SK-N-SH (cell line): ENCODE data around the gene HOXA4. TPM values are rescaled to one million over a fixed set of nuclear protein-coding genes. Genes with fewer than 3 reads are reported as not detected.

Source experiments
- CTCF ChIA-PET: fragments of 300-600, 350-600 bp; formaldehyde crosslinking; extraction: SDS; loops from one replicate; lab custom pipeline; 2021; lab: Yijun Ruan, JAX
- POLR2A ChIA-PET: fragments of 350-600 bp; sonication (Branson Sonifier 250); formaldehyde crosslinking; extraction: SDS; loops from one replicate; lab custom pipeline; 2020; ENCODE audit warnings: antibody characterized with exemption, inconsistent platforms; lab: Yijun Ruan, JAX
- DNase-seq: peaks from one replicate; pipeline ENCODE4 v3.0.0; 2012
- H2AFZ ChIP-seq: fragments of 200-600 bp; sonication (generic); 2 replicates; pipeline ENCODE4 v1.8.1; 2016; ENCODE audit warnings: antibody characterized with exemption, mild to moderate bottlenecking, low read depth
- H3F3A ChIP-seq: fragments of 200-600 bp; sonication (generic); replicated peaks from 2 replicates; pipeline ENCODE3; 2016; ENCODE audit warnings: antibody characterized with exemption, mild to moderate bottlenecking; ENCODE audit not compliant: insufficient read depth
- H3K27ac ChIP-seq, 2 experiments: fragments of 200-500 bp in 1 of 2; fragments of 200-600 bp in 1 of 2; sonication (Bioruptor generic) in 1 of 2; sonication (generic), shearing (Covaris generic) in 1 of 2; 2 replicates each; pipeline versions ENCODE4 v1.5.1 to v1.6.1; 2014 to 2016; ENCODE audit warnings: low read depth in 2 of 2, inconsistent platforms in 1 of 2, low read length in 1 of 2, mild to moderate bottlenecking in 1 of 2, mixed read lengths in 1 of 2
- H3K27me3 ChIP-seq: fragments of 200-600 bp; sonication (generic), shearing (Covaris generic); 2 replicates; pipeline ENCODE4 v1.6.1; 2016; ENCODE audit warnings: mixed run types; ENCODE audit not compliant: insufficient read depth
- H3K36me3 ChIP-seq, 2 experiments: fragments of 200-500 bp in 1 of 2; fragments of 200-600 bp in 1 of 2; sonication (Bioruptor generic) in 1 of 2; sonication (generic) in 1 of 2; replicated peaks in 1 of 2; 2 replicates each; pipeline versions ENCODE3 to v1.5.1; 2014 to 2016; ENCODE audit warnings: low read length in 1 of 2, mild to moderate bottlenecking in 1 of 2; ENCODE audit not compliant: insufficient read depth in 2 of 2, control insufficient read depth in 1 of 2
- H3K4me1 ChIP-seq, 2 experiments: fragments of 200-500 bp in 1 of 2; fragments of 200-600 bp in 1 of 2; sonication (Bioruptor generic) in 1 of 2; sonication (generic), shearing (Covaris generic) in 1 of 2; 2 replicates each; pipeline versions ENCODE4 v1.5.1 to v1.6.1; 2014 to 2016; ENCODE audit warnings: low read depth in 1 of 2, low read length in 1 of 2, mixed run types in 1 of 2; ENCODE audit not compliant: insufficient read depth in 2 of 2, control insufficient read depth in 1 of 2
- H3K4me2 ChIP-seq: fragments of 200-600 bp; sonication (generic), shearing (Covaris generic); 2 replicates; pipeline ENCODE4 v1.6.1; 2017; ENCODE audit warnings: mixed run types
- H3K4me3 ChIP-seq, 2 experiments: fragments of 200-500 bp in 1 of 2; fragments of 200-600 bp in 1 of 2; sonication (Bioruptor generic) in 1 of 2; sonication (generic), shearing (Covaris generic) in 1 of 2; 2 replicates each; pipeline versions ENCODE4 v1.5.1 to v1.8.1; 2014 to 2016; ENCODE audit warnings: low read depth in 2 of 2, inconsistent platforms in 1 of 2, low read length in 1 of 2, mild to moderate bottlenecking in 1 of 2, mixed read lengths in 1 of 2, moderate library complexity in 1 of 2
- H3K79me2 ChIP-seq: fragments of 200-600 bp; sonication (generic); 2 replicates; pipeline ENCODE4 v1.8.1; 2017; ENCODE audit warnings: mild to moderate bottlenecking; ENCODE audit not compliant: insufficient read depth
- H3K9ac ChIP-seq: fragments of 200-600 bp; sonication (generic); 2 replicates; pipeline ENCODE4 v1.6.1; 2017; ENCODE audit warnings: mixed run types
- H3K9me2 ChIP-seq: fragments of 200-600 bp; sonication (generic); 2 replicates; pipeline ENCODE4 v1.6.1; 2017; ENCODE audit warnings: mixed run types
- H3K9me3 ChIP-seq: fragments of 200-600 bp; sonication (generic); 2 replicates; pipeline ENCODE4 v1.6.1; 2017; ENCODE audit warnings: mixed run types, mild to moderate bottlenecking, moderate library complexity
- H4K20me1 ChIP-seq: fragments of 200-600 bp; sonication (generic); 2 replicates; pipeline ENCODE4 v1.6.1; 2017; ENCODE audit warnings: mild to moderate bottlenecking, mixed run types; ENCODE audit not compliant: insufficient read depth
- FOSL2 ChIP-seq: IDR thresholded peaks from 2 replicates; pipeline ENCODE4 v1.4.0; 2012; ENCODE audit warnings: low read depth, mild to moderate bottlenecking, moderate library complexity, borderline replicate concordance
- FOXJ3 ChIP-seq: sonication (generic); formaldehyde crosslinking; IDR thresholded peaks from 2 replicates; pipeline ENCODE4 v1.5.1; 2020; ENCODE audit warnings: mild to moderate bottlenecking, missing genetic modification reagents
- FOXM1 ChIP-seq: IDR thresholded peaks from 2 replicates; pipeline ENCODE4 v1.4.0; 2012; ENCODE audit warnings: low read depth, mild to moderate bottlenecking
- GATA2 ChIP-seq: sonication (generic); formaldehyde crosslinking; IDR thresholded peaks from 2 replicates; pipeline ENCODE4 v1.5.0; 2020; ENCODE audit warnings: mild to moderate bottlenecking, missing genetic modification reagents
- MAX ChIP-seq: IDR thresholded peaks from 2 replicates; pipeline ENCODE4 v1.4.0; 2012; ENCODE audit warnings: low read depth
- NFIC ChIP-seq: IDR thresholded peaks from 2 replicates; pipeline ENCODE4 v1.4.0; 2012; ENCODE audit warnings: borderline replicate concordance
- NRF1 ChIP-seq: IDR thresholded peaks from 2 replicates; pipeline ENCODE4 v1.6.1; 2012; ENCODE audit warnings: low read depth, mild to moderate bottlenecking, low read length
- POLR2AphosphoS5 ChIP-seq: IDR thresholded peaks from 2 replicates; pipeline ENCODE4 v1.6.1; 2012; ENCODE audit warnings: low read depth, low read length
- RAD21 ChIP-seq: IDR thresholded peaks from 2 replicates; pipeline ENCODE4 v1.6.1; 2012; ENCODE audit warnings: mild to moderate bottlenecking, low read length
- REST ChIP-seq: IDR thresholded peaks from 2 replicates; pipeline ENCODE4 v1.6.1; 2012; ENCODE audit warnings: mild to moderate bottlenecking, low read depth, low read length, moderate library complexity
- RFX5 ChIP-seq: IDR thresholded peaks from 2 replicates; pipeline ENCODE4 v1.6.1; 2012; ENCODE audit warnings: mild to moderate bottlenecking, improper control_type of control experiment, low read length
- RXRA ChIP-seq: IDR thresholded peaks from 2 replicates; pipeline ENCODE4 v1.4.0; 2012; ENCODE audit warnings: low read depth, mild to moderate bottlenecking, borderline replicate concordance
- SIN3A ChIP-seq: IDR thresholded peaks from 2 replicates; pipeline ENCODE4 v1.6.1; 2012; ENCODE audit warnings: low read depth, mild to moderate bottlenecking, low read length, moderate library complexity, borderline replicate concordance
- SMC3 ChIP-seq: IDR thresholded peaks from 2 replicates; pipeline ENCODE4 v1.6.1; 2012; ENCODE audit warnings: low read depth, low read length, improper control_type of control experiment
- USF1 ChIP-seq: IDR thresholded peaks from 2 replicates; pipeline ENCODE4 v1.4.0; 2012; ENCODE audit warnings: low read depth, borderline replicate concordance
- WGBS: methylation state at CpG from one replicate; pipeline ENCODE4 v1.1.6; 2017; ENCODE audit warnings: low lambda C conversion rate; 5-methylcytosine and 5-hydroxymethylcytosine counted together
- polyA plus RNA-seq, 3 experiments: library from polyadenylated mRNA; depleted of rRNA; stranded (reverse); fragments of >200 nt; gene quantifications; 2 replicates each; pipeline ENCODE4 v1.2.3, GENCODE V29; 2012

The HOXA4 gene
- polyA plus RNA-seq, 1 of the 3 experiments (the other 2 are of a cell fraction) = not detected

GRCh38 chr7:27174874-27175625, 44.5 kb upstream of the HOXA4 start:
- Histone ChIP-seq H3K9ac (no peak overlapping the region), H2AFZ (no peak overlapping the region), H3K4me3 (no peak overlapping the region), H3K9me2 (no peaks in the 10 kb centered on the region), H3K9me3 (no peaks in the 10 kb centered on the region), H4K20me1 (0 out of 2 replicates have a peak, but pooled peaks cover 7% of the 10 kb centered on the region), H3K4me1 (peaks cover 0 to 4% of the 10 kb centered on the region in 2 experiments; a peak in 1 of 4 replicates), H3K36me3 (no peaks in the 10 kb centered on the region), H3K4me2 (no peak overlapping the region), H3K27ac (no peak overlapping the region), H3K27me3 (peaks cover 99% of the 10 kb centered on the region), H3K79me2 (no peaks in the 10 kb centered on the region), H3F3A (peaks cover 7% of the 10 kb centered on the region)
- TF ChIP-seq FOXM1 (no peak), USF1 (no peak), SMC3 (no peak), RFX5 (no peak), FOSL2 (no peak), NFIC (no peak), SIN3A (no peak), RAD21 (no peak), NRF1 (no peak), FOXJ3 (CRISPR knock-in tag) (no peak), RXRA (no peak), POLR2AphosphoS5 (no peak)
- POLR2A ChIA-PET = no interaction called here
- CTCF ChIA-PET = interaction anchor here (0.9 to 12.3 kb wide), 13 partner anchors 8 to 860 kb away, joined by 3 to 205 read pairs (median 4); partner anchors contain the start of genes HOXA11, HOXA3, HOXA5 and HOXA9
- no peak for DNase-seq
- WGBS = 23% methylated on average over 12 of the region's 12 CpGs

- Histone ChIP-seq H3K4me3 (peak within 1 kb of the TSS in 1 of 2 experiments; percentile 14; a peak in 3 of 4 replicates), H3K27ac (no peak within 1 kb of the TSS), H2AFZ (peak within 1 kb of the TSS; percentile 18; the same call in 1 of the 2 replicates), H3K9me3 (no peaks in the 10 kb centered on the region), H3K36me3 (no peaks in the 10 kb centered on the region), H3K9ac (no peak within 1 kb of the TSS), H4K20me1 (0 out of 2 replicates have a peak, but pooled peaks cover 8% of the 10 kb centered on the region), H3K79me2 (no peaks in the 10 kb centered on the region), H3K9me2 (no peaks in the 10 kb centered on the region), H3F3A (peaks cover 7% of the 10 kb centered on the region), H3K4me1 (peaks cover 0 to 2% of the 10 kb centered on the region in 2 experiments; a peak in 1 of 4 replicates), H3K4me2 (peak within 1 kb of the TSS; percentile 58), H3K27me3 (peaks cover 100% of the 10 kb centered on the region)
- TF ChIP-seq GATA2 (CRISPR knock-in tag) (no peak), FOXM1 (no peak), MAX (no peak), REST (no peak), POLR2AphosphoS5 (no peak)
- 35% methylated on average over 30 of the region's 82 CpGs for WGBS
- CTCF ChIA-PET = interaction anchor here (0.9 to 12.3 kb wide), 11 partner anchors 8 to 846 kb away, joined by 3 to 205 read pairs (median 4); partner anchors contain the start of genes HOXA3, HOXA5 and HOXA9
- no peak for DNase-seq
- POLR2A ChIA-PET = no interaction called here
These were observed 43.7 kb upstream of the HOXA4 start, which contains the start of gene HOXA10 for GRCh38 chr7:27173956-27174873. Gene HOXA10, minus strand, starts transcription at chr7:27174320. Its CDS starts 14 bp downstream, at chr7:27174306.
